Heart left ventricle (tissue), 13 donors: ENCODE measurements around the gene NINL.

Experiments used
- CTCF ChIP-seq, 12 donors: fragments of 200-600 bp; sonication (generic) in 4 of 12; IDR thresholded peaks; one replicate each; pipeline versions ENCODE4 v1.5.0 to v1.8.0; 2018 to 2022; ENCODE audit warnings: antibody characterized with exemption in 12 of 12, mild to moderate bottlenecking in 5 of 12
- POLR2A ChIP-seq, 2 donors: fragments of 450-650 bp; IDR thresholded peaks; one replicate each; pipeline ENCODE4 v1.6.1; 2017; ENCODE audit warnings: antibody characterized with exemption in 2 of 2, mild to moderate bottlenecking in 2 of 2, moderate library complexity in 2 of 2
- donor health status: ischemic (EF 13 %, LVEDD 7.1; RV severe dilation, severe dysfunction).
- donor health status: DM: no; HTN: yes; CAD: no.
- donor health status: DM: no; HTN: no; CAD: no.
- donor health status: ischemic (EF 25% LVEDD 6.9; RV normal size, moderate dysfunction).
- donor health status: ischemic (EF 25% LVEDD 5.7; RV mildly dilated, moderate dysfunction).
- donor health status: ischemic (EF 35%, LVEDD 5.7; RV mildly dilated, moderate dysfunction).
- donor health status: nonischemic (EF 11% LVEDD 7.7; RV severe dilation, severe dysfunction).
- donor health status: DM: yes; HTN: yes; CAD: no.
- donor health status: PGD.
- donor health status: ischemic (EF 29% LVEDD 5.4; RV normal size, mild dysfunction).
- donor health status: nonischemic (EF 23%, LVEDD 6.1; RV moderate dilation, normal function).

- TF ChIP-seq CTCF (IDR thresholded peaks at IDR 0.05) (no peak), POLR2A (IDR thresholded peaks at IDR 0.05) (no peak)
Observed at GRCh38 chr20:25605148-25605547, 19.8 kb upstream of the NINL start.
